VCaP (cell line): ENCODE measurements around the gene BPIFA3.

Experiments used
- H3K27ac ChIP-seq: fragments of 450-650 bp; 2 replicates; pipeline ENCODE4 v1.5.1; 2017
- CTCF ChIP-seq: fragments of 450-650 bp; conservative IDR thresholded peaks from 2 replicates; pipeline ENCODE4 v1.5.1; 2017; ENCODE audit warnings: mild to moderate bottlenecking, moderate library complexity

Gene BPIFA3

GRCh38 chr20:33191955-33192354 lies 25.2 kb upstream of the BPIFA3 start:
- TF ChIP-seq CTCF: no peak

GRCh38 chr20:33192912-33193501 lies 24.1 kb upstream of the BPIFA3 start:
- peak overlapping the region; percentile 95 for H3K27ac ChIP-seq
- TF ChIP-seq CTCF: no peak

More at GRCh38 chr20:33191955-33192354, 25.2 kb upstream of the BPIFA3 start:
- H3K27ac ChIP-seq: peak overlapping the region; percentile 95

DNA sequence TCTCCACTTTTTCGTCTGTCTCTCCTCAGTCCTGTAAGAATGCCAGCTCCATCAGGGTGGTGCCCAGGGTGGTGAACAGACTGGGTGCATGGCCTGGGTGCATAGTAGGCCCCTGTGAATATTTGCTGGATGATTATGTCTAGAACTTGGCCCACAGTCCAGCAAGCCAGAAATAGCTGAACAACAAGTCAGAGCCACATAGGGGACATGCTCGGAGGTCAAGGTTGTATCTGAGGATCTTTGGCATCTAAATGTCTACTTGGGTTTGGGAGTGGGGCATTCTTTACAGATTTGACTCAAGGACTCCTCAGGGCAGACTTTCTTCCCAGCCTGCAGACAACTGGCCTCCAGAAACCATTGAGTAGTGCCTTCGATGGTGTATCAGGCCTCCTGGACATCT lies 18.1 kb upstream of the BPIFA3 start:
- no peak overlapping the region for H3K27ac ChIP-seq
- TF ChIP-seq CTCF: no peak

DNA sequence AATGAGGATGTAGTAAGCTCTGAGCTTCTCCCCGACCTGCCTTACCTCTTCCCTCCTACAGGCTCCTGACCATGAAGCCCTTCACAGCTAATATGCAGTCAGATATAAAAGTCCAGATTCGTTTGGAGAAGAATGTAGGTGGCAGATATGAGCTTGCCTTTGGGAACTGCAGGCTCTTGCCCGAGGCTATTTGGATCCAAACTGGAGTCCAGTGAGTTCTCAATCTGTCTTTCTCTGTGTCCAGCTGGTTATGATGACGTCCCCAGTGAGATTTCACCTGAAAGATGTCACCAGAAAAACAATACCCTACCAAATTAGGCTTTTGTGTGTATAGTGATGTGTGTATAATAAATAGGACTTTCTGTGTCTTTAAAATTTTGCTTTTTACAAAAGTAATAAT lies 14.7 kb upstream of the BPIFA3 start:
- no peak for TF ChIP-seq CTCF
- no peak overlapping the region for H3K27ac ChIP-seq

DNA sequence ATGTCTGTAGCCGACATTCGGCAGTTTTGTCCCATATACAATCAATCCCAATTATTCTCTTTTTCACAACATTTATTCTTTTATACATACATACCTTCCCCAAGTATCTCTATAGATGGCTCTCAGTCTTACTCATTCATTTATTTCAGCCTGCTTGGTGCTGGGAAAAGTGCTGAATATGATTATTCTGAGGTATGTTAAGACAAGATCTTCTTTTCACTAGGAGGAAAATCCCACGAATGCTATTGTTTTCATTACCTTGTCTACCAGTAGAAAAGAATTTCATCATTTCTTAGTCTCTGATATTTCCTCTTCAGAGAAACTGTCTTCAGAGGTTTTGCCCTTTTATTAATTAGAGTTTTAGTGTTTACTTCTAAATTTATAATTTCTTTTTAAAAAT lies 13.7 kb upstream of the BPIFA3 start:
- H3K27ac ChIP-seq: no peak overlapping the region
- no peak for TF ChIP-seq CTCF

DNA sequence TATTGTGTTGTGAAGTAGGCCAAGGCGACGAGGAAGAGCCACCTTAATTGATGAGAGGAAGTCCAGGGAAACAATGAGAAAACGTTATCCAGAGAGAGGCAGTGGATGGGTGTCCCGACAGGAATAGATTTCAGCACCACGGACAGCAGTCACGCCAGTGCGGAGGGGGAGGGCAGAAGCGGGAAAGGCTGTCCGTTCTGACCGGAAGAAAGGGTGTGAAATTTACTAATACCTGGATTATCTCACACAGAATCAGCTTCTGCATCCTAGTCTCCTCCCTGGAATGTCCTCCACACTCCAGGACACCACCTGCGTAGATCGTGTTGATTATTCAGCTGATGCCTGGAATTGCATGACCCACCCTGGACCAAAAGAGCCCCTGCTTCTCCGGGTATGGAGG lies 7.4 kb upstream of the BPIFA3 start:
- no peak for TF ChIP-seq CTCF

DNA sequence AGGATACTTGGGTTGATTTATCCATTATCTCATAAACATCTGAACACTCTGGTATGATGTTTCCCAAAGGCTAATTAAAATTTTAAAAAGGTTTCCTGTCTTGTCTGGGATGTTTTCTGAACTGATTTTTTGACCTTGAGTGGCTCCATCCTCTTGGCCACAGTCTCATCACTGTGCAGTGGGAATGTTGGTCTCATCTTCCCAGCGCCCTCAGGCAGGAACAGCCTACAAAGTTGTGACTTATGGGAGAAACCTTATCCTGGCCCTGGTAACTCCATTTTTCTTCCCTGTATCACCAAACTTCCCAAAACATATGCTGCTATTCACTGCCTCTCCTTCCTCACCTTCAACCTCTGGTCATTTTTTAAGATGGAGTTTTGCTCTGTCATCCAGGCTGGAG lies 6.8 kb upstream of the BPIFA3 start:
- TF ChIP-seq CTCF: no peak
- peak overlapping the region; percentile 79 for H3K27ac ChIP-seq

More for the DNA sequence above, 7.4 kb upstream of the BPIFA3 start:
- peak overlapping the region; percentile 79; the same call in 1 of the 2 replicates for H3K27ac ChIP-seq
